Pancreas (tissue), 10 donors: ENCODE measurements around the gene IP6K2. TPM values are rescaled to one million over a fixed set of nuclear protein-coding genes. Genes with fewer than 3 reads are reported as not detected.

Source experiments
- ATAC-seq, 4 donors: fragments of 200-7000 bp; cut with Tn5 transposase; one replicate each; pipeline versions ENCODE4 v1.8.0 to v1.9.1; 2020; ENCODE audit warnings: mild to moderate bottlenecking in 4 of 4, moderate library complexity in 4 of 4
- DNase-seq, 6 donors: peaks; one replicate each; pipeline ENCODE4 v3.0.0-alpha.2; 2020
- FAIRE-seq: peaks from 2 replicates; lab custom pipeline; 2012; peaks lifted over from hg19 to GRCh38; lab: Jason Lieb, UNC
- H3K27ac ChIP-seq, 4 donors: fragments of 200-600 bp; sonication (generic); 1 replicate in 3 of 4; 2 replicates in 1 of 4; pipeline versions ENCODE4 v1.5.0 to v1.8.0; 2020
- H3K27me3 ChIP-seq, 4 donors: fragments of 200-600 bp; one replicate each; pipeline ENCODE4 v1.8.0; 2021
- H3K36me3 ChIP-seq, 3 donors: fragments of 200-600 bp; sonication (generic) in 1 of 3; one replicate each; pipeline versions ENCODE4 v1.5.0 to v1.8.0; 2020 to 2021
- H3K4me1 ChIP-seq, 3 donors: fragments of 200-600 bp; one replicate each; pipeline ENCODE4 v1.8.0; 2021
- H3K4me3 ChIP-seq, 4 donors: fragments of 200-600 bp; sonication (generic) in 2 of 4; one replicate each; pipeline versions ENCODE4 v1.5.0 to v1.8.0; 2020 to 2021
- H3K9me3 ChIP-seq, 4 donors: fragments of 200-600 bp; one replicate each; pipeline ENCODE4 v1.8.0; 2021
- WGBS, 2 donors: extraction: QIAGEN DNeasy Blood & Tissue Kit; methylation state at CpG; one replicate each; pipeline ENCODE4 v1.1.7; 2013; 5-methylcytosine and 5-hydroxymethylcytosine counted together
- intact Hi-C, 3 donors: fragments of 100-400 bp; cut with DNase I; formaldehyde crosslinking; loops; one replicate each; pipeline versions ENCODE4 v1.11.1 to v1.14.2; 2022
- polyA plus RNA-seq, 2 donors: library from polyadenylated mRNA; stranded (reverse); fragments of 200-250 nt; gene quantifications; one replicate each; pipeline ENCODE4 v1.2.3, GENCODE V29; 2013
- total RNA-seq, 6 donors: library from RNA; stranded (reverse); fragmentation: NEBNext Ultra II Directional in 4 of 6; extraction: Animal tissue kit (Norgen Biotek cat#: 25700) in 4 of 6; gene quantifications; one replicate each; pipeline versions ENCODE4 v1.2.1 to v1.2.4, GENCODE V29; 2021 to 2023
- TF ChIP-seq, protein P1 (sequence below), 4 donors: fragments of 200-600 bp; sonication (generic) in 3 of 4; IDR thresholded peaks; one replicate each; pipeline versions ENCODE4 v1.5.0 to v1.8.0; 2021; ENCODE audit warnings: antibody characterized with exemption in 4 of 4
- donor health status: healthy with polysubstance abuse.
- donor health status: DM: no; HTN: no; CAD: no; lungs with moderate emphysema.
- donor health status: DM: no; HTN: no; CAD: no.
- donor health status: control.
- donor health status: control.
- donor health status: Bipolar disorder and iron deficiency.
- donor health status: DM: yes; HTN: yes; CAD: no.
- donor health status: DM: no; HTN: no; CAD: no.
- donor health status: DM: no; HTN: no; CAD: no.
- donor health status: DM: yes; HTN: yes; CAD: no.

Gene IP6K2
- total and polyA plus RNA-seq, 8 donors: 19.1 to 107 (median 35.3) TPM

DNA sequence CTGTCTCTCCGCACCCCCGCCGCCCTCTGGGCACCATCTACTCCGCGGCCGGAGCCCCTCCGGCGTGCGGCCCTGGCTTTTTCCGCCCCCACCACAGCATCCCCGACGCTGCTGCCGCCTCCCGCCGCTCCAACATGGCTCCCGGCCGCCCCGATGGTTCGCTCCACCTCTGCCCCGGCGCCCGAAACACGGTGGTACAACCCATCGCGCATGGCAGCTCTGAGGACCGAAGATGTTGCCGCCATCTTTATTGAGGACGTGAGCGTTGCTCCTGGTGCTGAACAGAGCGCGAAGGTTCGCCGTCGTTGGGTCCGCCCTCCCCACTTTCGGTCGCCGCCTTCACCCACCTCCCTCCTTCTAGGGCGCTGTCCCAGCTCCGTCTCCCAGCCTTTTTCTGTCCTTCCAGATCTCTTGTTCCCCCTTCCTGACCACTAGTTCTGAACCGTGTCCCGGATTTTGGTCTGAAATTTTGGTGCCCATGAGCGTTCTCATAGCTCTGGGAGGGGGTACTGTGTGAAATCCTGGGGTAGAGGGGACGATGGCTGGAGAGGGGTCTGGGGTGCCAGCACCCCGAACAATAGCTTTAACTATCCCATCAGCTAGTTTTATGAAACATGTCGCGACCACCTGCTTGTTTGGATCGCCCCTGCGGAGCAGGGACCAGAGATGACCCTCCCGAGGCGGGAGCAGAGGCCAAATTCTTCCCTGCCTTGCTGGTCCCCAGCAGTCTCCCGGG is 54.1 kb downstream of the IP6K2 start, which contains the start of gene CELSR3:
Gene CELSR3 (minus strand): TSS at position 134 of the 736 bp plus-strand sequence. CDS start 252 bp downstream, outside the sequence.
- DNase-seq (peak in 2 of 6 donors; percentile 42 to 74), FAIRE-seq (no peak), ATAC-seq (peak; percentile 16 to 66 (median 50))
- 2 to 3% methylated on average over 43 to 52 of the region's 52 CpGs for WGBS, 2 donors
- H3K4me3 ChIP-seq: peak within 1 kb of the TSS; percentile 8 to 50 (median 27)
- H3K9me3 ChIP-seq: no peaks in the 10 kb centered on the region
- no peaks in the 10 kb centered on the region for H3K36me3 ChIP-seq
- intact Hi-C loops: no loop called here
- peaks cover 0 to 4% (median 2%) of the 10 kb centered on the region in 4 donors for H3K27me3 ChIP-seq
- TF ChIP-seq, protein P1, sequence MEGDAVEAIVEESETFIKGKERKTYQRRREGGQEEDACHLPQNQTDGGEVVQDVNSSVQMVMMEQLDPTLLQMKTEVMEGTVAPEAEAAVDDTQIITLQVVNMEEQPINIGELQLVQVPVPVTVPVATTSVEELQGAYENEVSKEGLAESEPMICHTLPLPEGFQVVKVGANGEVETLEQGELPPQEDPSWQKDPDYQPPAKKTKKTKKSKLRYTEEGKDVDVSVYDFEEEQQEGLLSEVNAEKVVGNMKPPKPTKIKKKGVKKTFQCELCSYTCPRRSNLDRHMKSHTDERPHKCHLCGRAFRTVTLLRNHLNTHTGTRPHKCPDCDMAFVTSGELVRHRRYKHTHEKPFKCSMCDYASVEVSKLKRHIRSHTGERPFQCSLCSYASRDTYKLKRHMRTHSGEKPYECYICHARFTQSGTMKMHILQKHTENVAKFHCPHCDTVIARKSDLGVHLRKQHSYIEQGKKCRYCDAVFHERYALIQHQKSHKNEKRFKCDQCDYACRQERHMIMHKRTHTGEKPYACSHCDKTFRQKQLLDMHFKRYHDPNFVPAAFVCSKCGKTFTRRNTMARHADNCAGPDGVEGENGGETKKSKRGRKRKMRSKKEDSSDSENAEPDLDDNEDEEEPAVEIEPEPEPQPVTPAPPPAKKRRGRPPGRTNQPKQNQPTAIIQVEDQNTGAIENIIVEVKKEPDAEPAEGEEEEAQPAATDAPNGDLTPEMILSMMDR (IDR thresholded peaks at IDR 0.05): no peak
- H3K4me1 ChIP-seq: peaks cover 0 to 6% (median 0%) of the 10 kb centered on the region in 3 donors
- H3K27ac ChIP-seq: peak within 1 kb of the TSS in 1 of 4 donors; percentile 46

DNA sequence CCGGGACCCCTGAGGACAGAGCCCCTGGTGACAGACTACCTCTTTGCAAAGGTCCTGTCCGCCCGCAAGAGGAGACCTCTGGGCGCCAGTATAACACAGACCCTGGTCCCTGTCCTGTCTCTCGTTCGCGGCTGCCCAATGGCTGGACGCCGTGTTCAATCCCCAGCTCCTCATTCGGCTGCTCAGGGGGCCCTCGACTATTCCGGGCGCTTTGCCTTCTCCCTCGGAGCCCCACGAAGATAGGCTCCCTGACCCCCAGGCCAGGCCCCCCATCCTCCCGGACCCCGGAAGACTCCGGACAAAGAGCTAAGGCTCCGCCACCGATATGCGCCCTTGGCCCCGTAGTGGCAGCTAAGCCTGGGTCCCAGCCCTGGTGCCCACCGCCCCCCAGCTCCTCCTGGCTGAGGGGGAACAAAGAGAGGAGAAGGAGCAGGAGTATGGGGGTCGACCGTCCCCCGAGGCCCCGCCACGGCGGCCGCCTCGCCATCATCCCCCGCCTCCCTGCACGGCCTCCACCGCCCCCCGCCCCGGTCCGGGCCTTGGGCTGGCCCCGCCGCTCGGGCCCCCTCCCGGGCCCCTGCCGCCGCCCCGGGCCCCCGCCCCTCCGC is 54.8 kb downstream of the IP6K2 start:
- H3K4me1 ChIP-seq: peaks cover 0 to 6% (median 0%) of the 10 kb centered on the region in 3 donors
- no peaks in the 10 kb centered on the region for H3K9me3 ChIP-seq
- H3K4me3 ChIP-seq: no peak overlapping the region
- H3K27ac ChIP-seq: no peak overlapping the region
- WGBS, 2 donors: 3 to 6% methylated on average over 22 to 45 of the region's 46 CpGs
- peak in 1 of 6 donors; percentile 76 for DNase-seq
- TF ChIP-seq, protein P1 (IDR thresholded peaks at IDR 0.05): no peak
- intact Hi-C loops: no loop called here
- no peak for FAIRE-seq
- no peak for ATAC-seq
- no peaks in the 10 kb centered on the region for H3K36me3 ChIP-seq
- H3K27me3 ChIP-seq: peaks cover 0 to 4% (median 2%) of the 10 kb centered on the region in 4 donors

DNA sequence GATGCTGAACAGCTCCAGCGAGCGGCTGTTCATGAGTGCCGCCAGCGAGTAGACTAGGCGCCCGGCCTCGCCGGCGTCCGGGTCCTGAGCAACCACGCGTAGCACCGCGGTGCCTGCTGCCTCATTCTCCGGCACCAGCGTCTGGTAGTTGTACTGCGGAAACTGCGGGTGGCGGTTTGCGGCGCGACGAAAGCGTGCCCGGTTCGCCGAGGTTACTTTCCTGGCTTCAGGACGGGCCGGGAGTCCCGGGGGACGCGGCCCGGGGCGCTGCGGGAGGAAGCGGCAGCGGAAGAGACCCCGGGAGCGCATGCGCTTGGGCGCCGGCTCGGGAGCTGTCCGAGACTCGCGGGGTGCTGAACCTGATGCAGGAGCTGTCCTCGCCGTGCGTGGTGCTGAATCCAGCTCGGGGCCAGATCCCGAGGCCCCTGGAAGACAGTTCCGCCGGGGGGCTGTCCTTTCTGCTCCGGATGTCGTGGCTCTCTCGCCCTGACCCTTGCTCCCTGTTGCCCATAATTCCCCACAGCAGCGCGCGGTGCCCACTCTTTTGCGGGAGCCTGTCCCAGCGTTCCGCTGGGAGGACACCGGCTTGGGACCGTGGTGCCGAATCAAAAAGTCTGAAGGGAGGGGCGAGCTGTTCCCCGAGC is 55.4 kb downstream of the IP6K2 start:
- no peaks in the 10 kb centered on the region for H3K9me3 ChIP-seq
- peak overlapping the region; percentile 16 to 50 (median 28) for H3K4me3 ChIP-seq
- no peak overlapping the region for H3K27ac ChIP-seq
- peaks cover 0 to 6% (median 0%) of the 10 kb centered on the region in 3 donors for H3K4me1 ChIP-seq
- intact Hi-C loops: no loop called here
- 3 to 4% methylated on average over 58 to 67 of the region's 67 CpGs for WGBS, 2 donors
- DNase-seq: peak; percentile 49 to 91 (median 78)
- peak; percentile 55 to 79 (median 64) for ATAC-seq
- H3K27me3 ChIP-seq: peaks cover 0 to 4% (median 2%) of the 10 kb centered on the region in 4 donors
- no peak for FAIRE-seq
- H3K36me3 ChIP-seq: no peaks in the 10 kb centered on the region
- TF ChIP-seq, protein P1 (IDR thresholded peaks at IDR 0.05): no peak

DNA sequence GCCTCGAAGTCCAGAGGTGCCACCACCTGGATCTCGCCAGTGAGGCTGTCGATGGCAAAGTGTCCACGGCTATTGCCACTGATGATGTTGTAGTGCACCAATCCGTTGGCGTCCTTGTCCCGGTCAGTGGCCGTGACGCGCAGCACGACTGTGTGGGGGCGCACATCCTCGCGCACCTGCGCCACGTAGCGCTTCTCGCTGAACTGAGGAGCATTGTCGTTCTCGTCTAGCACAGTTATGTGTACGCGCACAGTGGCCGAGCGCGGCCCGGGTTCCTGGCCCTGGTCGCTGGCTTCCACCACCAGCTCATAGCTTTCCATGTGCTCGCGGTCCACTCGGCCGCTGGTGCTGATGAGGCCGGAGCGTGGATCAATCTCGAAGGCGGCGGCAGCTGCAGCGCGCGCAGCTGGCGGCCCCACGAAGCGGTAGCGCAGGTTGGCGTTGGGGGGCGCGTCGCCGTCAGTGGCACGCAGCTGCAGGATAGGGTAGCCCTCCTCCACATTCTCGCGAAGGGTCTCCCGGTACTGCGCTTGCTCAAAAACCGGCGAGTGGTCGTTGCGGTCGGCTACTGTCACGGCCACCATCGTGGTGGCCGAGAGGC is 56.1 kb downstream of the IP6K2 start:
- Histone ChIP-seq H3K27me3 (peaks cover 0 to 4% (median 2%) of the 10 kb centered on the region in 4 donors), H3K36me3 (no peaks in the 10 kb centered on the region), H3K27ac (no peak overlapping the region), H3K4me1 (peaks cover 0 to 6% (median 0%) of the 10 kb centered on the region in 3 donors), H3K9me3 (no peaks in the 10 kb centered on the region), H3K4me3 (peak overlapping the region in 1 of 4 donors; percentile 50)
- 37 to 43% methylated on average over 46 to 61 of the region's 61 CpGs for WGBS, 2 donors
- DNase-seq: peak in 1 of 6 donors; percentile 74
- intact Hi-C loops: no loop called here
- ATAC-seq: no peak
- TF ChIP-seq, protein P1 (IDR thresholded peaks at IDR 0.05): no peak
- FAIRE-seq: no peak
